Naive thymus-derived CD4-positive, alpha-beta T cell (primary cell): Measurements from ENCODE around the gene GPR85. TPM values are rescaled to one million over a fixed set of nuclear protein-coding genes. Genes with fewer than 3 reads are reported as not detected.

Source experiments
- ATAC-seq: fragments of 150-1000 bp; cut with Tn5 transposase; 2 replicates; pipeline ENCODE4 v1.10.0; 2021; ENCODE audit warnings: mild to moderate bottlenecking, moderate library complexity
- CTCF ChIA-PET: fragments of 350-600 bp; sonication (Branson Sonifier 250); formaldehyde crosslinking; loops from one replicate; lab custom pipeline; 2021; ENCODE audit warnings: antibody characterized with exemption; lab: Charles Lee
- POLR2A ChIA-PET: fragments of 350-600 bp; sonication (Branson Sonifier 250); formaldehyde crosslinking; loops from one replicate; lab custom pipeline; 2021; ENCODE audit warnings: antibody characterized with exemption, inconsistent platforms; lab: Charles Lee
- DNase-seq, 9 donors: peaks; one replicate each; pipeline versions ENCODE4 v3.0.0 to v3.0.0-alpha.2; 2020 to 2022; ENCODE audit warnings: mixed read lengths in 1 of 9
- H3K27ac ChIP-seq: one replicate; pipeline ENCODE4 v1.7.0; 2013; ENCODE audit warnings: mild to moderate bottlenecking, low read depth, low read length, moderate library complexity
- H3K27me3 ChIP-seq, 2 donors: one replicate each; pipeline ENCODE4 v1.7.0; 2013; ENCODE audit warnings: low read length in 2 of 2, mild to moderate bottlenecking in 2 of 2, moderate library complexity in 2 of 2; ENCODE audit not compliant: control insufficient read depth in 2 of 2, insufficient read depth in 2 of 2
- H3K36me3 ChIP-seq, 3 experiments: 1 replicate in 2 of 3; 2 replicates in 1 of 3; pipeline ENCODE4 v1.7.0; 2013; ENCODE audit warnings: low read length in 3 of 3, mild to moderate bottlenecking in 3 of 3, moderate library complexity in 1 of 3; ENCODE audit not compliant: insufficient read depth in 3 of 3, control insufficient read depth in 2 of 3
- H3K4me1 ChIP-seq, 2 donors: one replicate each; pipeline ENCODE4 v1.7.0; 2013; ENCODE audit warnings: low read length in 2 of 2, mild to moderate bottlenecking in 2 of 2, moderate library complexity in 1 of 2; ENCODE audit not compliant: control insufficient read depth in 2 of 2, insufficient read depth in 2 of 2
- H3K4me3 ChIP-seq: 2 replicates; pipeline ENCODE4 v1.7.0; 2013; ENCODE audit warnings: mild to moderate bottlenecking, low read length
- H3K9me3 ChIP-seq, 3 experiments: 1 replicate in 2 of 3; 2 replicates in 1 of 3; pipeline ENCODE4 v1.7.0; 2013; ENCODE audit warnings: low read length in 3 of 3; ENCODE audit not compliant: control insufficient read depth in 2 of 3
- H3K27ac Mint-ChIP-seq, 9 donors: one replicate each; pipeline ENCODE4 v1.8.0; 2020 to 2022; ENCODE audit warnings: mixed read lengths in 9 of 9, mild to moderate bottlenecking in 8 of 9, moderate library complexity in 5 of 9, inconsistent platforms in 2 of 9
- H3K27me3 Mint-ChIP-seq, 5 donors: one replicate each; pipeline ENCODE4 v1.8.0; 2021 to 2022; ENCODE audit warnings: mixed read lengths in 5 of 5, mild to moderate bottlenecking in 1 of 5
- H3K36me3 Mint-ChIP-seq, 5 donors: one replicate each; pipeline ENCODE4 v1.8.0; 2020 to 2022; ENCODE audit warnings: mixed read lengths in 5 of 5, mild to moderate bottlenecking in 3 of 5, inconsistent platforms in 1 of 5
- H3K4me1 Mint-ChIP-seq, 7 donors: one replicate each; pipeline ENCODE4 v1.8.0; 2020 to 2022; ENCODE audit warnings: mixed read lengths in 7 of 7, mild to moderate bottlenecking in 3 of 7, inconsistent platforms in 1 of 7
- H3K4me3 Mint-ChIP-seq, 10 donors: one replicate each; pipeline ENCODE4 v1.8.0; 2020 to 2022; ENCODE audit warnings: mild to moderate bottlenecking in 10 of 10, mixed read lengths in 10 of 10, moderate library complexity in 6 of 10, inconsistent platforms in 2 of 10
- H3K9me3 Mint-ChIP-seq, 11 donors: one replicate each; pipeline ENCODE4 v1.8.0; 2020 to 2022; ENCODE audit warnings: mixed read lengths in 11 of 11, mild to moderate bottlenecking in 4 of 11, inconsistent platforms in 1 of 11, moderate library complexity in 1 of 11
- intact Hi-C, 2 donors: fragments of 100-400 bp; cut with micrococcal nuclease; formaldehyde crosslinking; loops; one replicate each; pipeline ENCODE4 v1.15.1; 2023
- polyA plus RNA-seq, 2 donors: library from polyadenylated mRNA; unstranded; fragments of 300-500 nt; fragmentation: Illumina TruSeq; gene quantifications; one replicate each; pipeline ENCODE4 v1.2.3, GENCODE V29; 2021
- total RNA-seq, 6 experiments: library from RNA in 5 of 6; stranded (reverse) in 5 of 6; gene quantifications; 1 replicate in 5 of 6; 2 replicates in 1 of 6; pipeline ENCODE4 v1.2.3 and lab custom pipeline; 2021 to 2026

Gene GPR85, protein sequence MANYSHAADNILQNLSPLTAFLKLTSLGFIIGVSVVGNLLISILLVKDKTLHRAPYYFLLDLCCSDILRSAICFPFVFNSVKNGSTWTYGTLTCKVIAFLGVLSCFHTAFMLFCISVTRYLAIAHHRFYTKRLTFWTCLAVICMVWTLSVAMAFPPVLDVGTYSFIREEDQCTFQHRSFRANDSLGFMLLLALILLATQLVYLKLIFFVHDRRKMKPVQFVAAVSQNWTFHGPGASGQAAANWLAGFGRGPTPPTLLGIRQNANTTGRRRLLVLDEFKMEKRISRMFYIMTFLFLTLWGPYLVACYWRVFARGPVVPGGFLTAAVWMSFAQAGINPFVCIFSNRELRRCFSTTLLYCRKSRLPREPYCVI
- total RNA-seq (not detected), polyA plus RNA-seq (under 1 TPM in 1 of 2 donors, not detected in 1; 0.13 TPM), total RNA-seq (lab: John Stamatoyannopoulos, UW) (not detected)

DNA sequence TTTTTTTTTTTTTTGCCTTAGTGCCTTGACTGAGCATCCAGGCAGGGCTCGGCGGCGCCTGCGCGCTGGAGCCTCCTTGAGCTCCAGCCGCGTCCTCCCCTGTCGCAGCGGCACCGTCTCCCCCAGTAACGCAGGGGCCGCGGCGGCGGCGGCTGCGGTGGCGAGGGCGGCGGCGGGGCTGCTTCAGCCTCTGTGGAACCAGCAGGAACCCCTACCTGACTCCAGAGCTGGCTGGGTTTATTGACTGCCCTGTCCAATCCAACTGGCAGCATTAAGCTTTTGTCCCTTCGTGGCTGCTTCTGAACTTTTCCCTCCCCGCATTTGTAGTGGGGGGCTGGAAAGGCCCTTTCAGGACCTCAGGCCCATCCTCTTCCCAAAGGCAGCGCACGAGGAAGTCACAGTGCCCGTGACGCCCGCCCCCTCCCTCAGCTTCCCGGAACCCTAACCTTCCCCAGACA, at the start of gene GPR85:
TSS of gene GPR85 (minus strand) at position 397 of the 458 bp plus-strand sequence. CDS start 2,106 bp downstream, outside the sequence.
- DNase-seq: peak in 8 of 9 donors; percentile 14 to 45 (median 29)
- Histone ChIP-seq H3K27ac (no peak within 1 kb of the TSS), H3K4me3 (no peak within 1 kb of the TSS), H3K27me3 (no peaks in the 10 kb centered on the region), H3K36me3 (no peaks in the 10 kb centered on the region), H3K9me3 (no peaks in the 10 kb centered on the region), H3K4me1 (no peaks in the 10 kb centered on the region)
- ChIA-PET CTCF (no interaction called here), POLR2A (interaction anchor here (0.7 kb wide), 1 partner anchor 306 kb away, joined by 3 read pairs; no protein-coding TSS in a partner anchor)
- H3K4me3 Mint-ChIP-seq: peak within 1 kb of the TSS; percentile 18 to 71 (median 52)
- peak; percentile 63 for ATAC-seq
- H3K4me1 Mint-ChIP-seq: peaks cover 0 to 22% (median 6%) of the 10 kb centered on the region in 7 donors
- H3K9me3 Mint-ChIP-seq: peaks cover 0 to 5% (median 0%) of the 10 kb centered on the region in 11 donors
- H3K27ac Mint-ChIP-seq: no peak within 1 kb of the TSS
- H3K36me3 Mint-ChIP-seq: no peaks in the 10 kb centered on the region
- intact Hi-C loops: no loop called here
- H3K27me3 Mint-ChIP-seq: peaks cover 46 to 60% (median 52%) of the 10 kb centered on the region in 5 donors

DNA sequence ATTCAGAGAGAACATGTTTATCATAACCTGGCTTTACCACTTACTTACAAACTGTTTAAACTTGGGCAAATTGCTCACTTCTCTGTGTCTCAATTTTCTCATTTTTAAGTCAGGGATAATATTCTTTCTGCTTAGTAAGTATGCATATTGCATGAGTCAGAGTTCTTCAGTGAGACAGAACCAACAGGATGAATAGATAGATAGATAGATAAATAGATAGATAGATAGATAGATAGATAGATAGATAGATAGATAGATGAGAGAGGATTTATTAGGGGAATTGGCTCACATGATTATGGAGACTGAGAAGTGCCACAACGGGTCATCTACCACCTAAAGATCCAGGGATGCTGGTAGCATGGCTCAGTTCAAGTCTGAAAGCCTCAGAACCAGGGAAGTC, 47.4 kb upstream of the GPR85 start:
- H3K36me3 ChIP-seq: no peaks in the 10 kb centered on the region
- H3K9me3 ChIP-seq: no peaks in the 10 kb centered on the region
- no peaks in the 10 kb centered on the region for H3K27me3 ChIP-seq
- peaks cover 0 to 1% (median 0%) of the 10 kb centered on the region in 11 donors for H3K9me3 Mint-ChIP-seq
- H3K27ac ChIP-seq: no peak overlapping the region
- no peaks in the 10 kb centered on the region for H3K4me1 ChIP-seq
- peaks cover 0 to 3% (median 0%) of the 10 kb centered on the region in 5 donors for H3K36me3 Mint-ChIP-seq
- no peak for ATAC-seq
- H3K27ac Mint-ChIP-seq: no peak overlapping the region
- DNase-seq: no peak
- no peak overlapping the region for H3K4me3 ChIP-seq
- CTCF ChIA-PET: no interaction called here
- intact Hi-C loops: no loop called here
- H3K27me3 Mint-ChIP-seq: peaks cover 0 to 13% (median 6%) of the 10 kb centered on the region in 5 donors
- POLR2A ChIA-PET: no interaction called here
- H3K4me3 Mint-ChIP-seq: no peak overlapping the region
- no peaks in the 10 kb centered on the region for H3K4me1 Mint-ChIP-seq

DNA sequence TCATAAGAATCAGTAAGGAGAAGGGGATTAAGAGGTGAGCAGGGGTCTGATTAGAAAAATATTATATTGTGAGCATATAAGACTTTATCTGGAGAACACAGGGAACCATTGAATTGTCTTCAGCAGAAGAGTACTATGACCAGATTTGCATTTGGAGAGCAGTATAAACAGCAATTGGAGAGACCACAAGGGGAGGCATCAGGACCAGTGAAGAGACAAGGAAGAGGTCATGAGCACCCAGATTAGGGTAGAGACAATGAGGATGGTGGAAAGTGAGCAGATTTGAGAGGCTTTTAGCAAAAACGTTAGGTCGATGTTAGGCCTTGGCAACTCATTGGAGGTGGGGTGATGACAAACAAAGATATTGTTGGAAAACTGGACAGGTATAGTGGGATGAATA, 44.7 kb upstream of the GPR85 start:
- no peak overlapping the region for H3K4me3 Mint-ChIP-seq
- Histone ChIP-seq H3K27ac (no peak overlapping the region), H3K27me3 (no peaks in the 10 kb centered on the region), H3K4me3 (no peak overlapping the region), H3K36me3 (no peaks in the 10 kb centered on the region), H3K4me1 (no peaks in the 10 kb centered on the region), H3K9me3 (no peaks in the 10 kb centered on the region)
- H3K27me3 Mint-ChIP-seq: peaks cover 0 to 13% (median 6%) of the 10 kb centered on the region in 5 donors
- POLR2A ChIA-PET: no interaction called here
- CTCF ChIA-PET: no interaction called here
- DNase-seq: no peak
- peaks cover 0 to 3% (median 0%) of the 10 kb centered on the region in 5 donors for H3K36me3 Mint-ChIP-seq
- H3K27ac Mint-ChIP-seq: no peak overlapping the region
- intact Hi-C loops: no loop called here
- H3K4me1 Mint-ChIP-seq: no peaks in the 10 kb centered on the region
- no peak for ATAC-seq
- peaks cover 0 to 1% (median 0%) of the 10 kb centered on the region in 11 donors for H3K9me3 Mint-ChIP-seq

DNA sequence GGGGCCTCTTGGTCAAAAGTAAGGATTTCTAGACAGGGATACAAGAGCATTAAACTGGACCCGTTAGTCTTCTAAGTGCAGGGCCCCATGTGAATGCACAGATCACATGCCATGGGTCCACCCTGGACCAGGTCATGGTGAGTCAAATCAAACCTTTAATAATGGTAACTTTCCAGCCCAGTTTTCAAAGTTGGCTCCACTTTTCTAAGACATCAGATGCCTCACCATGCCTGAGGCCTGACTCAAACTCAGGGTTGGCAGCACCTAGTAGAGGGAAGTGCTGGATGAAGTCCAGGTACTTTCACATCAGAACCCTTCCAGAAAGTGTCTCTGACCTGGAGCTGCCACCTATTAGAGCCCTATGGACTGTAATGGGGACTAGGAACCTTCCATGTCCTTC, 41.4 kb upstream of the GPR85 start:
- DNase-seq (no peak), ATAC-seq (no peak)
- H3K9me3 Mint-ChIP-seq: peaks cover 0 to 1% (median 0%) of the 10 kb centered on the region in 11 donors
- no peak overlapping the region for H3K4me3 Mint-ChIP-seq
- peaks cover 0 to 4% (median 0%) of the 10 kb centered on the region in 5 donors for H3K36me3 Mint-ChIP-seq
- H3K27me3 Mint-ChIP-seq: peaks cover 0 to 6% (median 0%) of the 10 kb centered on the region in 5 donors
- H3K27ac Mint-ChIP-seq: no peak overlapping the region
- CTCF ChIA-PET: no interaction called here
- intact Hi-C loops: no loop called here
- POLR2A ChIA-PET: no interaction called here
- Histone ChIP-seq H3K4me1 (no peaks in the 10 kb centered on the region), H3K27ac (no peak overlapping the region), H3K27me3 (no peaks in the 10 kb centered on the region), H3K4me3 (no peak overlapping the region), H3K9me3 (no peaks in the 10 kb centered on the region), H3K36me3 (no peaks in the 10 kb centered on the region)
- peaks cover 0 to under 1% (median 0%) of the 10 kb centered on the region in 7 donors for H3K4me1 Mint-ChIP-seq

DNA sequence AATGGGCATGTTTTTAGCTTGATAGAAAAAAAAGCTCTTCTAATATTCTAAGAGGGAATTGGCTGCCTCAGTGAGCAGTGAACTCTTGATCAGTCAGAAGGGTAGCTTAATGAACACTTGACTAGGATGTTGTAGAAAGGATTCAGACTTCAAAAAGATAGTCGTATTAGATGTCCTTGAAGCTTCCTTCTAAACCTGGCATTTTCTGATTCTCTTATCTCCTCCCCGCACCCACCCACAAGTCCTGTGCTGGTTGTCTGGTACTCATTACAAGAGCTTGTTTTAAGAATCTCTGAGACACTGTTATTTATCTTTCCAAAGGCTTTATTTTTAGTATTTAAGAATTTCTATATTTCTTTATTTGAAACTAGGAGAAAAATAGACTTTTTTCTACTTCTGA, 39.1 kb upstream of the GPR85 start:
- Histone ChIP-seq H3K36me3 (no peaks in the 10 kb centered on the region), H3K27me3 (no peaks in the 10 kb centered on the region), H3K27ac (no peak overlapping the region), H3K4me1 (no peaks in the 10 kb centered on the region), H3K4me3 (no peak overlapping the region), H3K9me3 (no peaks in the 10 kb centered on the region)
- ChIA-PET CTCF (no interaction called here), POLR2A (no interaction called here)
- Mint-ChIP-seq H3K9me3 (no peaks in the 10 kb centered on the region), H3K27me3 (peaks cover 0 to 3% (median 0%) of the 10 kb centered on the region in 5 donors), H3K4me1 (peaks cover 0 to 3% (median 0%) of the 10 kb centered on the region in 7 donors), H3K4me3 (no peak overlapping the region), H3K36me3 (peaks cover 0 to 4% (median 0%) of the 10 kb centered on the region in 5 donors), H3K27ac (no peak overlapping the region)
- DNase-seq: no peak
- intact Hi-C loops: no loop called here
- ATAC-seq: no peak

DNA sequence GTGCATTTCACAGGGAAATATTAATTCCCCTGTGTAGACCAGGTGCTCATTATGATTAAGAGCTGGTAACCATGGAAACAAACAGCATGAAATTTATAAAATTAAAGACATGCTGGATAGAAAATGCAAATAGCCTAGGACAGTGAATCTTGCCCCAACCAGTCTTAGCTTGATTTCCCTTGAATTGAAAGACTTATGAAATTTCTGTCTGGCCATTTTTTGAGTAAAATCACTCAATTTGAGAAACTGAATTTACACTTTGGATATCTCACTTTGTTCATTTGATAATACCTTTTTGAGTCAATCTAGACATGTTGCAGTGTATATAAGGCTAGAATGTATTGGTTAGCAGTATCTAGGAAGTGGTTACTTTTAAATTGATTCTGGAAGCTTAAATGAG, 36.1 kb upstream of the GPR85 start:
- H3K4me3 Mint-ChIP-seq: no peak overlapping the region
- H3K4me1 Mint-ChIP-seq: peaks cover 1 to 17% (median 14%) of the 10 kb centered on the region in 7 donors
- Histone ChIP-seq H3K9me3 (no peaks in the 10 kb centered on the region), H3K27me3 (no peaks in the 10 kb centered on the region), H3K27ac (no peak overlapping the region), H3K4me3 (no peak overlapping the region), H3K36me3 (no peaks in the 10 kb centered on the region), H3K4me1 (peaks cover 0 to 3% of the 10 kb centered on the region in 2 donors)
- DNase-seq: no peak
- no peaks in the 10 kb centered on the region for H3K9me3 Mint-ChIP-seq
- POLR2A ChIA-PET: interaction anchor here (0.6 kb wide), 1 partner anchor 342 kb away, joined by 4 read pairs; no protein-coding TSS in a partner anchor
- no peak for ATAC-seq
- CTCF ChIA-PET: interaction anchor here (0.7 kb wide), 1 partner anchor 14 kb away, joined by 3 read pairs; no protein-coding TSS in a partner anchor
- intact Hi-C loops: loop anchor here in 1 of 2 donors (5.0 kb wide), 1 partner anchor 1560 kb away; the partner anchor contains the start of gene IMMP2L
- no peak overlapping the region for H3K27ac Mint-ChIP-seq
- H3K36me3 Mint-ChIP-seq: peaks cover 0 to 4% (median 1%) of the 10 kb centered on the region in 5 donors
- peaks cover 0 to 3% (median 0%) of the 10 kb centered on the region in 5 donors for H3K27me3 Mint-ChIP-seq
